A673 (cell line): ENCODE data around the gene ACTR5. TPM values are rescaled to one million over a fixed set of nuclear protein-coding genes. Genes with fewer than 3 reads are reported as not detected.

Experiments used
- BruUV-seq: library from RNA; stranded (reverse); fragments of 400-500 nt; replicated peaks from 2 replicates; lab custom pipeline; 2021; lab: Mats Ljungman, UMichigan
- CTCF ChIA-PET: fragments of 300-600 bp; sonication (Branson Sonifier 250); formaldehyde crosslinking; loops from one replicate; lab custom pipeline; 2022; ENCODE audit warnings: antibody characterized with exemption; lab: Charles Lee
- POLR2A ChIA-PET: fragments of 300-600 bp; sonication (Branson Sonifier 250); formaldehyde crosslinking; loops from one replicate; lab custom pipeline; 2022; ENCODE audit warnings: antibody characterized with exemption; ENCODE audit not compliant: low non-redundant PET; lab: Charles Lee
- DNase-seq: peaks from one replicate; pipeline ENCODE4 v3.0.0-alpha.2; 2015; ENCODE audit warnings: low spot score
- H3K27ac ChIP-seq: fragments of 200-600 bp; sonication (generic); 2 replicates; pipeline ENCODE4 v1.5.1; 2016; ENCODE audit warnings: mixed run types, low read depth, mild to moderate bottlenecking, mixed read lengths, antibody characterized with exemption, low read length; ENCODE audit not compliant: poor library complexity, severe bottlenecking
- H3K27me3 ChIP-seq: fragments of 200-600 bp; sonication (generic); replicated peaks from 2 replicates; pipeline ENCODE4 v1.6.1; 2017; ENCODE audit warnings: mixed run types, low read depth, mild to moderate bottlenecking, mixed read lengths, antibody characterized with exemption, low read length; ENCODE audit not compliant: insufficient read depth, poor library complexity
- H3K36me3 ChIP-seq: fragments of 200-600 bp; sonication (generic); 2 replicates; pipeline ENCODE4 v1.6.1; 2016; ENCODE audit warnings: mixed run types, mild to moderate bottlenecking, mixed read lengths, antibody characterized with exemption, low read length; ENCODE audit not compliant: insufficient read depth, poor library complexity, severe bottlenecking
- H3K4me1 ChIP-seq: fragments of 200-600 bp; sonication (generic); 2 replicates; pipeline ENCODE4 v1.6.1; 2017; ENCODE audit warnings: mixed run types, mild to moderate bottlenecking, mixed read lengths, antibody characterized with exemption, low read length; ENCODE audit not compliant: insufficient read depth, poor library complexity, severe bottlenecking
- H3K4me3 ChIP-seq: fragments of 200-600 bp; sonication (generic); 2 replicates; pipeline ENCODE4 v1.5.1; 2016; ENCODE audit warnings: low read depth, mixed run types, mild to moderate bottlenecking, mixed read lengths, low read length; ENCODE audit not compliant: poor library complexity, severe bottlenecking
- H3K9me3 ChIP-seq: fragments of 200-600 bp; sonication (generic); 2 replicates; pipeline ENCODE4 v1.6.1; 2016; ENCODE audit warnings: mixed run types, low read depth, mild to moderate bottlenecking, mixed read lengths, antibody characterized with exemption, low read length; ENCODE audit not compliant: poor library complexity, severe bottlenecking
- CTCF ChIP-seq: fragments of 300-800, 200-600 bp; sonication (generic); conservative IDR thresholded peaks from 2 replicates; pipeline ENCODE4 v1.5.1; 2017; ENCODE audit warnings: low read depth, mild to moderate bottlenecking, antibody characterized with exemption, low read length, moderate library complexity, mixed read lengths
- EZH2 ChIP-seq: fragments of 200-600 bp; sonication (generic); IDR thresholded peaks from 2 replicates; pipeline ENCODE4 v1.6.1; 2017; ENCODE audit warnings: borderline replicate concordance, low read depth, mild to moderate bottlenecking, mixed read lengths, antibody characterized with exemption, low read length; ENCODE audit not compliant: poor library complexity, severe bottlenecking
- intact Hi-C: fragments of 100-400 bp; cut with micrococcal nuclease; formaldehyde crosslinking; loops from one replicate; pipeline ENCODE4 v1.10.0; 2022; ENCODE audit not compliant: unreplicated experiment
- total RNA-seq: library from RNA; stranded (reverse); gene quantifications from 2 replicates; pipeline ENCODE4 v1.2.3, GENCODE V29; 2021

Gene ACTR5
- total RNA-seq, 1 experiment from 2014 or later: 11.5 TPM

DNA sequence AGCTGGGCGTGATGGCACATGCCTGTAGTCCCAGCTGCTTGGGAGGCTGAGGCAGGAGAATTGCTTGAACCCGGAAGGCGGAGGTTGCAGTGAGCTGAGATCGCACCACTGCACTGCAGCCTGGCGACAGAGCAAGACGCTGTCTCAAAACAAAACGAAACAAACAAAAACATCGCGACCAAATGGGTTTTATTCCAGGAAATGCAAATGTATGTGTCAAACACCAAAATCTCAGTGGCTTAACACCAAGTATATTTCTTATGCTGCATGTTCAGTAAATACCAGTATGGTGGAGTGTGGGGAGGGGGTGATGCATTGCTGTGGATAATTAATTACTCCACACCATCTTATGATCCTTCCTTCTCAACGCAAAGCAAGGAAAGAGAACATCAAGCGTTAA, 28.1 kb downstream of the ACTR5 start:
- Histone ChIP-seq H3K27ac (no peak overlapping the region), H3K27me3 (no peaks in the 10 kb centered on the region), H3K9me3 (no peaks in the 10 kb centered on the region), H3K4me1 (no peaks in the 10 kb centered on the region), H3K36me3 (peaks cover 12% of the 10 kb centered on the region), H3K4me3 (no peak overlapping the region)
- no TSS peak for BruUV-seq
- intact Hi-C loops: no loop called here
- TF ChIP-seq CTCF (no peak), EZH2 (no peak)
- CTCF ChIA-PET: no interaction called here
- POLR2A ChIA-PET: no interaction called here
- DNase-seq: no peak

GRCh38 chr20:38779247-38780097, 31.2 kb downstream of the ACTR5 start:
- no peak overlapping the region for H3K4me3 ChIP-seq
- no peaks in the 10 kb centered on the region for H3K4me1 ChIP-seq
- DNase-seq: no peak
- intact Hi-C loops: no loop called here
- no peaks in the 10 kb centered on the region for H3K27me3 ChIP-seq
- BruUV-seq: no TSS peak
- POLR2A ChIA-PET: no interaction called here
- peaks cover 2% of the 10 kb centered on the region for H3K36me3 ChIP-seq
- no peak overlapping the region for H3K27ac ChIP-seq
- no peaks in the 10 kb centered on the region for H3K9me3 ChIP-seq
- no peak for TF ChIP-seq EZH2
- no peak for TF ChIP-seq CTCF
- CTCF ChIA-PET: no interaction called here

- POLR2A ChIA-PET: no interaction called here
- DNase-seq: no peak
- CTCF ChIA-PET: no interaction called here
- Histone ChIP-seq H3K4me3 (no peak overlapping the region), H3K4me1 (no peaks in the 10 kb centered on the region), H3K36me3 (no peaks in the 10 kb centered on the region), H3K9me3 (no peaks in the 10 kb centered on the region), H3K27me3 (no peaks in the 10 kb centered on the region), H3K27ac (no peak overlapping the region)
- TF ChIP-seq CTCF (no peak), EZH2 (no peak)
- intact Hi-C loops: no loop called here
- no TSS peak for BruUV-seq
Observed at GRCh38 chr20:38782275-38782674, 34.0 kb downstream of the ACTR5 start.
